HUES48 (cell line): Measurements from ENCODE around the gene PLCL1.

Source experiments
- H3K27ac ChIP-seq: one replicate; pipeline ENCODE4 v1.7.0; 2013; ENCODE audit warnings: low read depth, low read length, inconsistent platforms
- H3K27me3 ChIP-seq: 2 replicates; pipeline ENCODE4 v1.6.1; 2013; ENCODE audit warnings: mild to moderate bottlenecking, low read length; ENCODE audit not compliant: control insufficient read depth, insufficient read depth
- H3K36me3 ChIP-seq: 2 replicates; pipeline ENCODE4 v1.6.1; 2013; ENCODE audit warnings: low read length; ENCODE audit not compliant: control insufficient read depth, insufficient read depth
- H3K4me1 ChIP-seq: 2 replicates; pipeline ENCODE4 v1.6.1; 2013; ENCODE audit warnings: mild to moderate bottlenecking, low read length; ENCODE audit not compliant: control insufficient read depth, insufficient read depth
- H3K4me3 ChIP-seq: 2 replicates; pipeline ENCODE4 v1.5.1; 2013; ENCODE audit warnings: mild to moderate bottlenecking, low read depth, low read length
- H3K9ac ChIP-seq: 2 replicates; pipeline ENCODE4 v1.6.1; 2013; ENCODE audit warnings: mild to moderate bottlenecking, low read depth, low read length, moderate library complexity
- H3K9me3 ChIP-seq: 2 replicates; pipeline ENCODE4 v1.6.1; 2013; ENCODE audit warnings: low read length; ENCODE audit not compliant: control insufficient read depth, insufficient read depth

The PLCL1 gene

GRCh38 chr2:198114064-198114463 is 309.7 kb downstream of the PLCL1 start:
- no peaks in the 10 kb centered on the region for H3K36me3 ChIP-seq
- no peaks in the 10 kb centered on the region for H3K27me3 ChIP-seq
- no peak overlapping the region for H3K4me3 ChIP-seq
- H3K9ac ChIP-seq, result no peak overlapping the region
- H3K27ac ChIP-seq, result no peak overlapping the region
- no peaks in the 10 kb centered on the region for H3K9me3 ChIP-seq
- peaks cover 3% of the 10 kb centered on the region; the same call in 1 of the 2 replicates for H3K4me1 ChIP-seq

DNA sequence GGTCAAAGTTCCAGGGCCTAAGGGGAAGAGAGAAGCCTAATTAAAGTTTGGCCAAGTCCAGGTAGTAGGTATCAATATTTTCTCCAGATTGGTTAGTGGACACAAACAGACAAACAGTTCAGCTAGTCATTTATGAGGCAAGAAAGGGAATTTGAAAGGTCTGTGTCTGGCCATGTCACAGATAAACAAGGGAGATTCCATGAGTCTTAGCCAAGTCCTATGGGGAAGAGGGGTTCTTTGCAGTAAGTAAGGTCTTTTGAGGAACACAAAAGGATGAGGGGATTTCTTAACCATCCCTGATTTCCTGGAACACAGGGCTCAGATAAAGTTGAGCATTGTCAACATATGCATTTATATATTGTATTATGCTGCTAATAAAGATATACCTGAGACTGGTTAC is 310.8 kb downstream of the PLCL1 start:
- H3K27me3 ChIP-seq, result no peaks in the 10 kb centered on the region
- H3K36me3 ChIP-seq, result no peaks in the 10 kb centered on the region
- no peak overlapping the region for H3K9ac ChIP-seq
- H3K27ac ChIP-seq, result no peak overlapping the region
- H3K4me3 ChIP-seq, result no peak overlapping the region
- peaks cover 3% of the 10 kb centered on the region; the same call in 1 of the 2 replicates for H3K4me1 ChIP-seq
- no peaks in the 10 kb centered on the region for H3K9me3 ChIP-seq

- no peaks in the 10 kb centered on the region for H3K27me3 ChIP-seq
- H3K36me3 ChIP-seq, result no peaks in the 10 kb centered on the region
- H3K9me3 ChIP-seq, result no peaks in the 10 kb centered on the region
- H3K4me1 ChIP-seq, result peaks cover 3% of the 10 kb centered on the region; the same call in 1 of the 2 replicates
- H3K27ac ChIP-seq, result no peak overlapping the region
- H3K4me3 ChIP-seq, result no peak overlapping the region
- no peak overlapping the region for H3K9ac ChIP-seq
Measured at GRCh38 chr2:198116756-198117155, 312.4 kb downstream of the PLCL1 start.

- Histone ChIP-seq H3K27ac (no peak overlapping the region), H3K27me3 (no peaks in the 10 kb centered on the region), H3K9me3 (no peaks in the 10 kb centered on the region), H3K4me3 (no peak overlapping the region), H3K4me1 (peaks cover 3% of the 10 kb centered on the region; the same call in 1 of the 2 replicates), H3K36me3 (no peaks in the 10 kb centered on the region), H3K9ac (no peak overlapping the region)
Measured at GRCh38 chr2:198117406-198118041, 313.1 kb downstream of the PLCL1 start.

DNA sequence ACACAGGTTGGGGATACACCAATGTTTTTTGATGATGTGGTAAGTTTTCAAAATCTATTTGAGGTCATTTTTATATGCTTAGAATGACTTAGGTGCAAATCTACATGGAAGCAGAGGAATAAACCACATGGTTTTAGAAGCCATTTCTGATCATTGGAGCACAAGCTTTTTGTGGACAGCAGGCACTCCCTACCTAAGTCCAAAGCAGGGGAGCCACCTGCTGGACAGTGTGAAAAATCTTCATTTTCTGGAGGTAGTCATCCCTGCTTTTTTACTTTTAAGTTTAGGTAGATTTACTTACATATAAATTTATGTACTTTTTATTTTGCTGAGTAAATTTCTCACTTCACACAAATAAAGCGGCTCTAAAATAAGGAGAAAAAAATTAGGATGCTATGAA is 323.2 kb downstream of the PLCL1 start:
- H3K27me3 ChIP-seq, result no peaks in the 10 kb centered on the region
- no peak overlapping the region for H3K9ac ChIP-seq

DNA sequence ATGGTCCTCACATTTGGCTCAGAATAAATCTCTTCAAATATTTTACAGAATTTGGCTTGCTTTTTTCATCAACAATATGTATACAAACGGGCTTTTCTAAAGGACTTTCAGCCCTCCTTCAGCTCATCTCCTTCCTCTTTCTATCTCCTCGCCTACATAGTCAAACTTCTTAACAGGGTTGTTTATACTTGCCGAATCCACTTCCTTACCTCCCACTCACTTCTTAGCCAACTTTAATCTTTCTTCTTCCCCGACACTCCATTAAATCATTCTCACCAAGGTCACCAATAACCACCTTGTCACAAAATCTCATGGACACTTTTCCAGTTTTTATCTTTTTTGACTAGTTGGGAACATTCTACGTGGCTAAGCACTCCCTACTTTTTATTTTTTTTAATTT is 325.2 kb downstream of the PLCL1 start:
- H3K4me3 ChIP-seq, result no peak overlapping the region
- no peaks in the 10 kb centered on the region for H3K27me3 ChIP-seq
- H3K36me3 ChIP-seq, result no peaks in the 10 kb centered on the region
- no peak overlapping the region for H3K9ac ChIP-seq
- H3K9me3 ChIP-seq, result no peaks in the 10 kb centered on the region
- no peaks in the 10 kb centered on the region for H3K4me1 ChIP-seq
- no peak overlapping the region for H3K27ac ChIP-seq

More for the DNA sequence above, 323.2 kb downstream of the PLCL1 start:
- Histone ChIP-seq H3K4me1 (no peaks in the 10 kb centered on the region), H3K27ac (no peak overlapping the region), H3K9me3 (no peaks in the 10 kb centered on the region), H3K36me3 (no peaks in the 10 kb centered on the region), H3K4me3 (no peak overlapping the region)

DNA sequence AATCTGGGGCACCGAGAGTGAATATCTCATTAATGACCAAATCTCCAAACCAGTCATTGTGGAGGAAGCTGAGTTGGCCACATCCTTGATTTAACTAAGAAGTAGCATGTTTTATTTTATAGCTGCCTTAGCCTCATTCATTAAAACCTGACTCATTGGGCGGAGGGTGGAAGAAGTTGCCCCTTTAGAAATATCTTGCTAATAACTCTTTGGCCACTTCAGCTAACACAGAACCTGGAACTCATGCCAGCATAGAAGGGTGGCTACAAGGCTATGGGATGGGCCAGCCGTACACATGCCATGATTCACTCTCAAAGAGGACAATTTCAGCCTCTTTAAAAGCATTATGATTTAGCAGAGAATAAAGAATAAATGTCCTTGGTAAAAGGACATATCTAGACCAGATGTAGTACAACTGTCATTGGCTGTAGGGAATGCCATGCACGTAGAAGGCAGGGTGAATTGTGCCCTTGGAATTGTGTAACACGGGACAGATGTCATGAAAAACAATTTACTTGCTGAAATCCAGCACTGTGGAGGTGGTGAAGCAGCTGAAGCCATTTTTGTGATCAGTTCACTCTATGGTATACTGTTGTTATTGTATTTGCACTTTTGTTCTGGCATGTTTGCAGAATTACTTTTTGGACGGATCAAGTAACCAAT is 330.0 kb downstream of the PLCL1 start:
- H3K36me3 ChIP-seq, result no peaks in the 10 kb centered on the region
- no peak overlapping the region for H3K27ac ChIP-seq
- no peaks in the 10 kb centered on the region for H3K4me1 ChIP-seq
- H3K9ac ChIP-seq, result no peak overlapping the region
- H3K27me3 ChIP-seq, result no peaks in the 10 kb centered on the region
- H3K9me3 ChIP-seq, result no peaks in the 10 kb centered on the region
- no peak overlapping the region for H3K4me3 ChIP-seq

GRCh38 chr2:198135481-198135934 is 331.1 kb downstream of the PLCL1 start:
- H3K4me1 ChIP-seq, result no peaks in the 10 kb centered on the region
- H3K36me3 ChIP-seq, result no peaks in the 10 kb centered on the region
- no peaks in the 10 kb centered on the region for H3K27me3 ChIP-seq
- H3K9me3 ChIP-seq, result no peaks in the 10 kb centered on the region
- no peak overlapping the region for H3K9ac ChIP-seq
- H3K27ac ChIP-seq, result no peak overlapping the region
- H3K4me3 ChIP-seq, result no peak overlapping the region

GRCh38 chr2:198136142-198136541 is 331.7 kb downstream of the PLCL1 start:
- H3K9ac ChIP-seq, result no peak overlapping the region
- H3K4me1 ChIP-seq, result no peaks in the 10 kb centered on the region
- no peak overlapping the region for H3K27ac ChIP-seq
- no peak overlapping the region for H3K4me3 ChIP-seq
- no peaks in the 10 kb centered on the region for H3K9me3 ChIP-seq
- H3K36me3 ChIP-seq, result no peaks in the 10 kb centered on the region
- no peaks in the 10 kb centered on the region for H3K27me3 ChIP-seq

- no peaks in the 10 kb centered on the region for H3K27me3 ChIP-seq
- H3K4me1 ChIP-seq, result no peaks in the 10 kb centered on the region
- H3K27ac ChIP-seq, result no peak overlapping the region
- H3K9ac ChIP-seq, result no peak overlapping the region
- H3K4me3 ChIP-seq, result no peak overlapping the region
- H3K9me3 ChIP-seq, result no peaks in the 10 kb centered on the region
- no peaks in the 10 kb centered on the region for H3K36me3 ChIP-seq
Measured at GRCh38 chr2:198137733-198138132, 333.3 kb downstream of the PLCL1 start.

- Histone ChIP-seq H3K9ac (no peak overlapping the region), H3K27me3 (no peaks in the 10 kb centered on the region), H3K4me3 (no peak overlapping the region), H3K36me3 (no peaks in the 10 kb centered on the region), H3K9me3 (no peaks in the 10 kb centered on the region), H3K27ac (no peak overlapping the region), H3K4me1 (no peaks in the 10 kb centered on the region)
Measured at GRCh38 chr2:198141726-198142125, 337.3 kb downstream of the PLCL1 start.
